ENCODE data around the gene SPATA46. TPM values are rescaled to one million over a fixed set of nuclear protein-coding genes. Genes with fewer than 3 reads are reported as not detected.
"Not testable (repeated sequence)": the region's sequence is repeated elsewhere in the genome, so short reads cannot be mapped to it uniquely, and the experiment has no call there.

SPATA46 gene
- polyA plus RNA-seq, 1 donor (not counting 4 experiments of a cell fraction or from before 2014, with no cell fraction given), result not detected

GRCh38 chr1:162353702-162354101 lies 23.0 kb downstream of the SPATA46 start:
- no peak overlapping the region for H3K4me3 ChIP-seq (ENCODE audit: control insufficient read depth in 2 of 3, extremely low read depth in 1 of 3, insufficient read depth in 2 of 3, low read depth in 1 of 3, low read length in 3 of 3)
- no peaks in the 10 kb centered on the region for H3K79me2 ChIP-seq (ENCODE audit: control insufficient read depth, insufficient read depth, low read length)
- H3K9ac ChIP-seq (ENCODE audit: control insufficient read depth, extremely low read depth, insufficient read depth, low read length), result no peak overlapping the region
- H3K9me1 ChIP-seq (ENCODE audit: control insufficient read depth, extremely low read depth, insufficient read depth, low read length), result no peaks in the 10 kb centered on the region
- dilution Hi-C loops (cut with MboI; ENCODE audit: extremely low pct_ligation_motif_present, low sequenced_read_pairs), result no loop called here
- no peak overlapping the region for H2AFZ ChIP-seq (ENCODE audit: control insufficient read depth, low read length)
- H4K20me1 ChIP-seq (ENCODE audit: control insufficient read depth, extremely low read depth, insufficient read depth, low read length), result no peaks in the 10 kb centered on the region
- no peaks in the 10 kb centered on the region for H3K27me3 ChIP-seq (ENCODE audit: control insufficient read depth, extremely low read depth, insufficient read depth, low read length)
- peaks cover 16% of the 10 kb centered on the region for H3K4me1 ChIP-seq (ENCODE audit: control insufficient read depth, extremely low read depth, insufficient read depth, low read length)
- DNase-seq (ENCODE audit: low read depth, low spot score), result no peak
- H3K36me3 ChIP-seq (ENCODE audit: control insufficient read depth in 2 of 2, extremely low read depth in 1 of 2, insufficient read depth in 2 of 2, low read length in 2 of 2), result no peaks in the 10 kb centered on the region
- no peak overlapping the region for H3K4me2 ChIP-seq (ENCODE audit: control insufficient read depth, extremely low read depth, insufficient read depth, low read depth, low read length)
- no peak overlapping the region for H3K27ac ChIP-seq (ENCODE audit: control insufficient read depth, insufficient read depth, low read length)
- no peak for FAIRE-seq
- no peaks in the 10 kb centered on the region for H3K9me3 ChIP-seq (ENCODE audit: control insufficient read depth, low read depth, low read length)
- no peak for TF ChIP-seq CTCF (optimal IDR thresholded peaks at IDR 0.05 in 1 of 3, IDR thresholded peaks at IDR 0.05 in 1 of 3, conservative IDR thresholded peaks at IDR 0.05 in 1 of 3; ENCODE audit: extremely low read depth in 1 of 3, insufficient read depth in 2 of 3, low read length in 3 of 3)
- no peak for TF ChIP-seq EZH2 (IDR thresholded peaks at IDR 0.05; ENCODE audit: low read length)

GRCh38 chr1:162353078-162353477 lies 23.6 kb downstream of the SPATA46 start:
- TF ChIP-seq EZH2 (IDR thresholded peaks at IDR 0.05; ENCODE audit: low read length) (no peak), CTCF (optimal IDR thresholded peaks at IDR 0.05 in 1 of 3, IDR thresholded peaks at IDR 0.05 in 1 of 3, conservative IDR thresholded peaks at IDR 0.05 in 1 of 3; ENCODE audit: extremely low read depth in 1 of 3, insufficient read depth in 2 of 3, low read length in 3 of 3) (no peak)
- Histone ChIP-seq H3K4me1 (ENCODE audit: control insufficient read depth, extremely low read depth, insufficient read depth, low read length) (peaks cover 16% of the 10 kb centered on the region), H3K79me2 (ENCODE audit: control insufficient read depth, insufficient read depth, low read length) (no peaks in the 10 kb centered on the region), H3K4me3 (ENCODE audit: control insufficient read depth in 2 of 3, extremely low read depth in 1 of 3, insufficient read depth in 2 of 3, low read depth in 1 of 3, low read length in 3 of 3) (no peak overlapping the region), H2AFZ (ENCODE audit: control insufficient read depth, low read length) (no peak overlapping the region), H3K9me3 (ENCODE audit: control insufficient read depth, low read depth, low read length) (no peaks in the 10 kb centered on the region), H3K9ac (ENCODE audit: control insufficient read depth, extremely low read depth, insufficient read depth, low read length) (no peak overlapping the region), H3K27me3 (ENCODE audit: control insufficient read depth, extremely low read depth, insufficient read depth, low read length) (no peaks in the 10 kb centered on the region), H3K36me3 (ENCODE audit: control insufficient read depth in 2 of 2, extremely low read depth in 1 of 2, insufficient read depth in 2 of 2, low read length in 2 of 2) (no peaks in the 10 kb centered on the region), H3K4me2 (ENCODE audit: control insufficient read depth, extremely low read depth, insufficient read depth, low read depth, low read length) (no peak overlapping the region), H4K20me1 (ENCODE audit: control insufficient read depth, extremely low read depth, insufficient read depth, low read length) (no peaks in the 10 kb centered on the region), H3K9me1 (ENCODE audit: control insufficient read depth, extremely low read depth, insufficient read depth, low read length) (no peaks in the 10 kb centered on the region), H3K27ac (ENCODE audit: control insufficient read depth, insufficient read depth, low read length) (no peak overlapping the region)
- dilution Hi-C loops (cut with MboI; ENCODE audit: extremely low pct_ligation_motif_present, low sequenced_read_pairs), result no loop called here
- FAIRE-seq, result no peak
- DNase-seq (ENCODE audit: low read depth, low spot score), result no peak

GRCh38 chr1:162351874-162352273 lies 24.8 kb downstream of the SPATA46 start:
- H4K20me1 ChIP-seq (ENCODE audit: control insufficient read depth, extremely low read depth, insufficient read depth, low read length); FAIRE-seq; H3K27ac ChIP-seq (ENCODE audit: control insufficient read depth, insufficient read depth, low read length); DNase-seq (ENCODE audit: low read depth, low spot score); H3K4me3 ChIP-seq (ENCODE audit: control insufficient read depth in 2 of 3, extremely low read depth in 1 of 3, insufficient read depth in 2 of 3, low read depth in 1 of 3, low read length in 3 of 3); H3K9me1 ChIP-seq (ENCODE audit: control insufficient read depth, extremely low read depth, insufficient read depth, low read length); H3K9ac ChIP-seq (ENCODE audit: control insufficient read depth, extremely low read depth, insufficient read depth, low read length); H3K4me2 ChIP-seq (ENCODE audit: control insufficient read depth, extremely low read depth, insufficient read depth, low read depth, low read length); dilution Hi-C loops (cut with MboI; ENCODE audit: extremely low pct_ligation_motif_present, low sequenced_read_pairs); H2AFZ ChIP-seq (ENCODE audit: control insufficient read depth, low read length); H3K36me3 ChIP-seq (ENCODE audit: control insufficient read depth in 2 of 2, extremely low read depth in 1 of 2, insufficient read depth in 2 of 2, low read length in 2 of 2); H3K27me3 ChIP-seq (ENCODE audit: control insufficient read depth, extremely low read depth, insufficient read depth, low read length); H3K79me2 ChIP-seq (ENCODE audit: control insufficient read depth, insufficient read depth, low read length); H3K9me3 ChIP-seq (ENCODE audit: control insufficient read depth, low read depth, low read length): not testable (repeated sequence)
- H3K4me1 ChIP-seq (ENCODE audit: control insufficient read depth, extremely low read depth, insufficient read depth, low read length), result peaks cover 16% of the 10 kb centered on the region

Measured in keratinocyte (primary cell).